ENCODE measurements around the gene HEATR5A. TPM values are rescaled to one million over a fixed set of nuclear protein-coding genes. Genes with fewer than 3 reads are reported as not detected.
A peak's percentile ranks its signal among the peaks of the same experiment; 100 is the strongest.
"Not testable (repeated sequence)": the region's sequence is repeated elsewhere in the genome, so short reads cannot be mapped to it uniquely, and the experiment has no call there.

Gene HEATR5A
- total RNA-seq, 1 donor from 2014 or later: 25.3 TPM

DNA sequence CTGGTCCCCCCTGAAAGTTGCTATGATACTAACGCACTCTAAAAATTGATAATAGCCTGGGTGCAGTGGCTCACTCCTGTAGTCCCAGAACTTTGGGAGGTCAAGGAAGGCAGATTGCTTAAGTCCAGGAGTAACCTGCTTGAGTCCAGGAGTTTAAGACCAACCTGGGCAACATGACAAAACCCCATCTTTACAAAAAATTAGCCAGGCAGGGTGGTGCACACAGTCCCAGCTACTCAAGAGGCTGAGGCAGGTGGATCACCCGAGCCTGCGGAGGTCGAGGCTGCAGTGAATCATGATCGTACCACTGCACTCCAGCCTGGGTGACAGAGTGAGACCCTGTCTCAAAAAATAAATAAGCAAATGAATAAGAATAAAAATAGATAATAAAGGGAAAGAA is 42.9 kb downstream of the HEATR5A start:
- H3K4me3 Mint-ChIP-seq (ENCODE audit: unreplicated experiment): no peak overlapping the region
- H3K4me1 Mint-ChIP-seq (ENCODE audit: unreplicated experiment): no peaks in the 10 kb centered on the region
- no peaks in the 10 kb centered on the region for H3K9me3 Mint-ChIP-seq (ENCODE audit: unreplicated experiment)
- peaks cover 12% of the 10 kb centered on the region for H3K36me3 Mint-ChIP-seq (ENCODE audit: low read depth, unreplicated experiment)
- H3K27me3 Mint-ChIP-seq (ENCODE audit: unreplicated experiment): no peaks in the 10 kb centered on the region
- TF ChIP-seq, protein P1, sequence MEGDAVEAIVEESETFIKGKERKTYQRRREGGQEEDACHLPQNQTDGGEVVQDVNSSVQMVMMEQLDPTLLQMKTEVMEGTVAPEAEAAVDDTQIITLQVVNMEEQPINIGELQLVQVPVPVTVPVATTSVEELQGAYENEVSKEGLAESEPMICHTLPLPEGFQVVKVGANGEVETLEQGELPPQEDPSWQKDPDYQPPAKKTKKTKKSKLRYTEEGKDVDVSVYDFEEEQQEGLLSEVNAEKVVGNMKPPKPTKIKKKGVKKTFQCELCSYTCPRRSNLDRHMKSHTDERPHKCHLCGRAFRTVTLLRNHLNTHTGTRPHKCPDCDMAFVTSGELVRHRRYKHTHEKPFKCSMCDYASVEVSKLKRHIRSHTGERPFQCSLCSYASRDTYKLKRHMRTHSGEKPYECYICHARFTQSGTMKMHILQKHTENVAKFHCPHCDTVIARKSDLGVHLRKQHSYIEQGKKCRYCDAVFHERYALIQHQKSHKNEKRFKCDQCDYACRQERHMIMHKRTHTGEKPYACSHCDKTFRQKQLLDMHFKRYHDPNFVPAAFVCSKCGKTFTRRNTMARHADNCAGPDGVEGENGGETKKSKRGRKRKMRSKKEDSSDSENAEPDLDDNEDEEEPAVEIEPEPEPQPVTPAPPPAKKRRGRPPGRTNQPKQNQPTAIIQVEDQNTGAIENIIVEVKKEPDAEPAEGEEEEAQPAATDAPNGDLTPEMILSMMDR (IDR thresholded peaks at IDR 0.05; ENCODE audit: unreplicated experiment): no peak
- no peak for DNase-seq (ENCODE audit: low spot score)
- H3K27ac Mint-ChIP-seq (ENCODE audit: unreplicated experiment): no peak overlapping the region

DNA sequence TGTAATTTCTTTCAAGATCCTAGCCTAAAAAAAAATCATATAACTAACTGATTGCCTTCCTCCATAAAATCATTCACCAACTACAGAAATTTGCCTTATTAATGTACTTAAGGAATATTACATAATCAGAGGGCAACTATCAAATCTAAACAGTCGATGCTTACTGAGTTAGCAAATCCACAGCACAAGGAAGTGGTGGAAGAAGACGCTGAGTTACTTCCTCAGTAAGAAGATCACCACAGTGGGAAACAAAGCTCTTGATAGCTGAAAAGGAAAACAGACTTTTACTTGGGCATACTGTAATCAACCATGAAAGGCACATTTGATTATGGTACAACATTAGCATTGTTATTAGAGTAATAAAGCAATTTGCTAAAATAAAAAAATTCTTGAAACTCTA is 48.7 kb downstream of the HEATR5A start:
- H3K4me1 Mint-ChIP-seq (ENCODE audit: unreplicated experiment): peaks cover 5% of the 10 kb centered on the region
- peak overlapping the region; percentile 85 for H3K27ac Mint-ChIP-seq (ENCODE audit: unreplicated experiment)
- no peak overlapping the region for H3K4me3 Mint-ChIP-seq (ENCODE audit: unreplicated experiment)
- H3K36me3 Mint-ChIP-seq (ENCODE audit: low read depth, unreplicated experiment): peaks cover 7% of the 10 kb centered on the region
- no peak for DNase-seq (ENCODE audit: low spot score)
- H3K27me3 Mint-ChIP-seq (ENCODE audit: unreplicated experiment): no peaks in the 10 kb centered on the region
- TF ChIP-seq, protein P1 (IDR thresholded peaks at IDR 0.05; ENCODE audit: unreplicated experiment): no peak
- H3K9me3 Mint-ChIP-seq (ENCODE audit: unreplicated experiment): no peaks in the 10 kb centered on the region

DNA sequence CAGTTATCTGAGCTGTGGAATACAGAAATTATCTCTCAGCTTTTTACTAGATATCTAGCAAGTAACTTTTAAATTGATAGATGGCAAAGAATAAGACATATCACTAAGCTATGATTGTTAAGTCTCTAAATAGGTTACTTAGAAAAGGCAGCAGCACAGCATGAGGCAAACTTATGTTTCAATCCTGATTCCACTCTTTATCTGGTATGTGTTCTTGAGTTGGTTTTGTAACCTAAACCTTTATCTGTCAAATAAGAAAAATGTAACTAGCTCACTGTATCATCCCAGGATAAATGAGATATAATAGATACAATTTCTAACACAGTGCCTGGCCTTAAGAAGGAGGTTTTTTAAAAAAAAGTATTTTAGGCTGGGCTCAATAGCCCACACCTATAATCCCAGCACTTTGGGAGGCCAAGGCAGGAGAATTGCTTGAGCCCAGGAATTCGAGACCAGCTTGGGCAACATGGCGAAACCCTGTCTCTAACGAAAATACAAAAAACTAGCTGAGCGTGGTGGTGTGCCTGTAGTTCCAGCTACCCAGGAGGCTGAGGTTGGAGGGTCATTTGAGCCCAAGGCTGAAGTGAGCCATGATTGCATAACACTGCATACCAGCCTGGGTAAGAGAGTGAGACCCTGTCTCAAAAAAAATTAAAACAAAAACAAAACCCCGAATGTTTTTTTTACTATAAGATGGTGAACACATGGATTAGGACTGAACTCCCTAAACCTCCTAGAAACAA is 56.8 kb downstream of the HEATR5A start:
- H3K4me3 Mint-ChIP-seq (ENCODE audit: unreplicated experiment): no peak overlapping the region
- H3K4me1 Mint-ChIP-seq (ENCODE audit: unreplicated experiment): no peaks in the 10 kb centered on the region
- DNase-seq (ENCODE audit: low spot score): no peak
- no peaks in the 10 kb centered on the region for H3K9me3 Mint-ChIP-seq (ENCODE audit: unreplicated experiment)
- no peak overlapping the region for H3K27ac Mint-ChIP-seq (ENCODE audit: unreplicated experiment)
- H3K27me3 Mint-ChIP-seq (ENCODE audit: unreplicated experiment): no peaks in the 10 kb centered on the region
- peaks cover 4% of the 10 kb centered on the region for H3K36me3 Mint-ChIP-seq (ENCODE audit: low read depth, unreplicated experiment)
- TF ChIP-seq, protein P1 (IDR thresholded peaks at IDR 0.05; ENCODE audit: unreplicated experiment): no peak

DNA sequence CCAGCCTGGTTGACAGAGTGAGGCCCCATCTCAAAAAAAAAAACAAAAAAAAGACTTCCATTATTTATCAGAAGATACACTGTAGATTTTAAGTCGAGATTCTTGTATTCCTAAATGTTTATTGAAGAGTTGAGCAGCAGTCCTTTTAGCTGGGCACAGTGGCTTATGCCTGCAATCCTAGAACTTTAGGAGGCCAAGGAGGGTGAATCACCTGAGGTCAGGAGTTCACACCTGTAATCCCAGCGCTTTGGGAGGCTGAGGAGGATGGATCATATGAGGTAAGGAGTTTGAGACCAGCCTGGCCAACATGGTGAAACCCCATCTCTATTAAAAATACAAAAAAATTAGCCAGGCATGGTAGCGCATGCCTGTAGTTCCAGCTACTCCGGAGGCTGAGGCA is 57.6 kb downstream of the HEATR5A start:
- Mint-ChIP-seq H3K4me3 (ENCODE audit: unreplicated experiment) (no peak overlapping the region), H3K27me3 (ENCODE audit: unreplicated experiment) (no peaks in the 10 kb centered on the region), H3K4me1 (ENCODE audit: unreplicated experiment) (no peaks in the 10 kb centered on the region), H3K36me3 (ENCODE audit: low read depth, unreplicated experiment) (peaks cover 5% of the 10 kb centered on the region), H3K27ac (ENCODE audit: unreplicated experiment) (no peak overlapping the region), H3K9me3 (ENCODE audit: unreplicated experiment) (no peaks in the 10 kb centered on the region)
- no peak for DNase-seq (ENCODE audit: low spot score)
- TF ChIP-seq, protein P1 (IDR thresholded peaks at IDR 0.05; ENCODE audit: unreplicated experiment): no peak

DNA sequence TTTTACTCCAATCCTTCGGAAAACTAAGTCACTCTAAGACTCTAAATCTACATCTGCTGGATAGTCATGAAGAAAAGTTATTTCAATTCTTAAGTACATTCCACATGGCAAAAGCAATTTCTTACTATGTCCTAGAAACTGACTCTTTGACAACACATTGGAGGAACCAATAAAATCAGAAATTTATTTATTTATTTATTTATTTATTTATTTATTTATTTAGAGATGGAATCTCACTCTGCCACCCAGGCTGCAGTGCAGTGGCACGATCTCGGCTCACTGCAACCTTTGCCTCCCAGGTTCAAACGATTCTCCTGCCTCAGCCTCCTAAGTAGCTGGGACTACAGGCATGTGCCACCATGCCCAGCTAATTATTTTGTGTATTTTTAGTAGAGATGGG is 58.6 kb downstream of the HEATR5A start:
- not testable (repeated sequence) for H3K9me3 Mint-ChIP-seq (ENCODE audit: unreplicated experiment); H3K4me1 Mint-ChIP-seq (ENCODE audit: unreplicated experiment); H3K27ac Mint-ChIP-seq (ENCODE audit: unreplicated experiment); H3K27me3 Mint-ChIP-seq (ENCODE audit: unreplicated experiment); DNase-seq (ENCODE audit: low spot score); H3K36me3 Mint-ChIP-seq (ENCODE audit: low read depth, unreplicated experiment); H3K4me3 Mint-ChIP-seq (ENCODE audit: unreplicated experiment)
